ENCODE results near the gene SLC36A2. TPM values are rescaled to one million over a fixed set of nuclear protein-coding genes. Genes with fewer than 3 reads are reported as not detected.

Gene SLC36A2
- total and polyA plus RNA-seq, 12 donors = 0.06 to 0.17 (median 0.07) TPM; not detected in 9

GRCh38 chr5:151285683-151286082 lies 61.7 kb downstream of the SLC36A2 start:
- Histone ChIP-seq H3K4me3 (no peak overlapping the region), H3K27ac (no peak overlapping the region), H3K36me3 (replicated peaks in 1 of 2) (no peaks in the 10 kb centered on the region), H3K9me3 (replicated peaks in 1 of 3) (no peaks in the 10 kb centered on the region), H3K27me3 (no peaks in the 10 kb centered on the region), H3K4me1 (replicated peaks in 1 of 2) (no peaks in the 10 kb centered on the region)
- intact Hi-C loops (cut with DNase I) = no loop called here
- no peak for TF ChIP-seq POLR2A (IDR thresholded peaks at IDR 0.05)
- TF ChIP-seq, protein P1, sequence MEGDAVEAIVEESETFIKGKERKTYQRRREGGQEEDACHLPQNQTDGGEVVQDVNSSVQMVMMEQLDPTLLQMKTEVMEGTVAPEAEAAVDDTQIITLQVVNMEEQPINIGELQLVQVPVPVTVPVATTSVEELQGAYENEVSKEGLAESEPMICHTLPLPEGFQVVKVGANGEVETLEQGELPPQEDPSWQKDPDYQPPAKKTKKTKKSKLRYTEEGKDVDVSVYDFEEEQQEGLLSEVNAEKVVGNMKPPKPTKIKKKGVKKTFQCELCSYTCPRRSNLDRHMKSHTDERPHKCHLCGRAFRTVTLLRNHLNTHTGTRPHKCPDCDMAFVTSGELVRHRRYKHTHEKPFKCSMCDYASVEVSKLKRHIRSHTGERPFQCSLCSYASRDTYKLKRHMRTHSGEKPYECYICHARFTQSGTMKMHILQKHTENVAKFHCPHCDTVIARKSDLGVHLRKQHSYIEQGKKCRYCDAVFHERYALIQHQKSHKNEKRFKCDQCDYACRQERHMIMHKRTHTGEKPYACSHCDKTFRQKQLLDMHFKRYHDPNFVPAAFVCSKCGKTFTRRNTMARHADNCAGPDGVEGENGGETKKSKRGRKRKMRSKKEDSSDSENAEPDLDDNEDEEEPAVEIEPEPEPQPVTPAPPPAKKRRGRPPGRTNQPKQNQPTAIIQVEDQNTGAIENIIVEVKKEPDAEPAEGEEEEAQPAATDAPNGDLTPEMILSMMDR (IDR thresholded peaks at IDR 0.05) = no peak
- 67 to 83% (median 79%) methylated on average over 5 of the region's 5 CpGs for WGBS, 4 donors
- DNase-seq = no peak

DNA sequence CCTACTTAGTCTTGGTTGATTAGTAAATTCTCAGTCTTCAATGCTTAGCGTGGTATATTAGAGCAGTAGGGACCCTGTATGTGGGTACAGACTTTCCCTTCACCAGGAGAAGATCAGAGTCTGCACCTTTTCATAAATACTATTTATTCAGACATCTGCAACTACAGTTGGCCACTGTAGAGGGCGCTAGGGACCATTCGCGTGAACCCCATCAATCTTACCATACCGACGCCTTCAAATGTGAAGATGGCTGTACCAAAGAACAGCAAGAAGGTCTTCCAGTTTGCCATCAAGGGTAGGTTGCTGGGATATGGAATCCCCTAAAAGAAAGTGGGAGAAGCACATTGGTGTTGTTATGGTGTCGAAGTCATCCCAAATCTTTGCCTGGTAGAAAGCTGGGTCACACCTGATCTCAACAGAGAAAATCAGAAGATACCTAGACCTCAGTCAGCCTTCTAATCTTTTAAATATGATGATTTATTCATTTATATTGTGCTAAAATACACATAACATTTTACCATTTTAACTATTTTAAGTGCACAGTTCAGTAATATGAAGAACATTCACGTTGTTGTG lies 62.9 kb downstream of the SLC36A2 start:
- Histone ChIP-seq H3K9me3 (replicated peaks in 1 of 3) (no peaks in the 10 kb centered on the region), H3K27ac (no peak overlapping the region), H3K27me3 (no peaks in the 10 kb centered on the region), H3K36me3 (replicated peaks in 1 of 2) (no peaks in the 10 kb centered on the region), H3K4me1 (replicated peaks in 1 of 2) (no peaks in the 10 kb centered on the region), H3K4me3 (no peak overlapping the region)
- DNase-seq = no peak
- no peak for TF ChIP-seq POLR2A (IDR thresholded peaks at IDR 0.05)
- TF ChIP-seq, protein P1 (IDR thresholded peaks at IDR 0.05) = no peak
- intact Hi-C loops (cut with DNase I) = no loop called here
- 28 to 31% (median 29%) methylated on average over 8 of the region's 8 CpGs for WGBS, 4 donors

- intact Hi-C loops (cut with DNase I) = no loop called here
- 75 to 89% (median 82%) methylated on average over 4 of the region's 4 CpGs for WGBS, 4 donors
These were observed 64.1 kb downstream of the SLC36A2 start for GRCh38 chr5:151283120-151283825.

GRCh38 chr5:151281001-151281639 lies 66.2 kb downstream of the SLC36A2 start:
- Histone ChIP-seq H3K9me3 (replicated peaks in 1 of 3) (no peaks in the 10 kb centered on the region), H3K27me3 (no peaks in the 10 kb centered on the region), H3K4me1 (replicated peaks in 1 of 2) (no peaks in the 10 kb centered on the region), H3K27ac (no peak overlapping the region), H3K4me3 (no peak overlapping the region), H3K36me3 (replicated peaks in 1 of 2) (no peaks in the 10 kb centered on the region)
- TF ChIP-seq POLR2A (IDR thresholded peaks at IDR 0.05) = no peak
- TF ChIP-seq, protein P1 (IDR thresholded peaks at IDR 0.05) = no peak
- WGBS, 4 donors = 89 to 93% (median 92%) methylated on average over 13 of the region's 13 CpGs
- no peak for DNase-seq
- intact Hi-C loops (cut with DNase I) = no loop called here

More at GRCh38 chr5:151283120-151283825, 64.1 kb downstream of the SLC36A2 start:
- TF ChIP-seq, protein P1 (IDR thresholded peaks at IDR 0.05) = no peak
- TF ChIP-seq POLR2A (IDR thresholded peaks at IDR 0.05) = no peak
- no peak for DNase-seq
- Histone ChIP-seq H3K27ac (no peak overlapping the region), H3K36me3 (replicated peaks in 1 of 2) (no peaks in the 10 kb centered on the region), H3K4me1 (replicated peaks in 1 of 2) (no peaks in the 10 kb centered on the region), H3K4me3 (no peak overlapping the region), H3K9me3 (replicated peaks in 1 of 3) (no peaks in the 10 kb centered on the region), H3K27me3 (no peaks in the 10 kb centered on the region)

All from adrenal gland (tissue), 12 donors.